ENCODE results near the gene BRD3OS.

DNA sequence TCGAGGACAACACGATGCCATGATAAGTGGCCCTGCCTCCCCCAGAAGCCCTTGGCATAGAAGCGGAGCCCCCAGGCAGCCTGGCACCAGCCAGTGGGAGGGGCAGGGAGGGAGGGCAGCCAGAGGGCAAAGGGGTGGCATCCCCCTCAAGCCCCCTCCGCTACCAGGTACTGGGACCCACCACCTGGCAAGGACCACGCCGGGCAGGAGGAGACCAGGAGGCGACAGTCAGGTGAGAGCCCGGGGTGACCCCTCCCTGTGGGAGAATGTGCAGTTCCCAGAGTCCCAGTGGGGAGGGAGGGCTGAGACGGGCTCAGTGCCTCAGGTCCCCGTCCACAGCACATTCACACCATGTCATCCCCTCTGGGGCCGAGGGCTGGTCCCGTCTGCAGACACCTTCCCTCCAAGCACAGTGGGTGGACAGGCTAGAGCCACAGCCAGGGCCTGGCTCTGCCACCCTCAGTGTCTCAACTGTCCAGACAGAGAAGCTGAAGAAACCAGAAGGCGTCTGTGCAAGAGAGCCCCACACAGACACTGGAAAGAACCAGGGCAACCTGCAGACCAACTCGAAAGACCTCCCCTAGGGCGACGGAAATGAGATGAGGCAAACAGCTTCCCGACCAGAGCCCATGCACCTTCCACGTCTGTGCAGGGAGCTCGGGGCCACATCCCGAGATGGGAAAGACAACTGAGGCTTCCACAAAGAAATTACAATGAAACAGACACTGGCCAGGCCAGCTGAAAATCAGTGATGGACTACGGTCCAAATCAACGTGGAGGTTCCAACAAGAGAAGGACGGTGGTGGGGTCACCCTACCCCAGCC, 31.4 kb downstream of the BRD3OS start:
- TF ChIP-seq, protein P1, sequence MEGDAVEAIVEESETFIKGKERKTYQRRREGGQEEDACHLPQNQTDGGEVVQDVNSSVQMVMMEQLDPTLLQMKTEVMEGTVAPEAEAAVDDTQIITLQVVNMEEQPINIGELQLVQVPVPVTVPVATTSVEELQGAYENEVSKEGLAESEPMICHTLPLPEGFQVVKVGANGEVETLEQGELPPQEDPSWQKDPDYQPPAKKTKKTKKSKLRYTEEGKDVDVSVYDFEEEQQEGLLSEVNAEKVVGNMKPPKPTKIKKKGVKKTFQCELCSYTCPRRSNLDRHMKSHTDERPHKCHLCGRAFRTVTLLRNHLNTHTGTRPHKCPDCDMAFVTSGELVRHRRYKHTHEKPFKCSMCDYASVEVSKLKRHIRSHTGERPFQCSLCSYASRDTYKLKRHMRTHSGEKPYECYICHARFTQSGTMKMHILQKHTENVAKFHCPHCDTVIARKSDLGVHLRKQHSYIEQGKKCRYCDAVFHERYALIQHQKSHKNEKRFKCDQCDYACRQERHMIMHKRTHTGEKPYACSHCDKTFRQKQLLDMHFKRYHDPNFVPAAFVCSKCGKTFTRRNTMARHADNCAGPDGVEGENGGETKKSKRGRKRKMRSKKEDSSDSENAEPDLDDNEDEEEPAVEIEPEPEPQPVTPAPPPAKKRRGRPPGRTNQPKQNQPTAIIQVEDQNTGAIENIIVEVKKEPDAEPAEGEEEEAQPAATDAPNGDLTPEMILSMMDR (conservative IDR thresholded peaks at IDR 0.05), result no peak
- no peak for TF ChIP-seq ZFX (IDR thresholded peaks at IDR 0.05)
